Measurements from ENCODE around the gene TBX15.

The TBX15 gene

GRCh38 chr1:118985640-118986554, 2.2 kb downstream of the TBX15 start:
- TF ChIP-seq CTCF (IDR thresholded peaks at IDR 0.05; ENCODE audit: insufficient read depth, low read depth, low read length, missing control alignments) = no peak
- no peak overlapping the region for H3K4me3 ChIP-seq (ENCODE audit: low read depth, low read length)
- DNase-seq (ENCODE audit: low read depth) = no peak

GRCh38 chr1:118984722-118985639, 3.2 kb downstream of the TBX15 start:
- H3K4me3 ChIP-seq (ENCODE audit: low read depth, low read length) = no peak overlapping the region
- TF ChIP-seq CTCF (IDR thresholded peaks at IDR 0.05; ENCODE audit: insufficient read depth, low read depth, low read length, missing control alignments) = no peak
- DNase-seq (ENCODE audit: low read depth) = no peak

GRCh38 chr1:118984086-118984721, 3.9 kb downstream of the TBX15 start:
- H3K4me3 ChIP-seq (ENCODE audit: low read depth, low read length) = no peak overlapping the region
- no peak for DNase-seq (ENCODE audit: low read depth)
- no peak for TF ChIP-seq CTCF (IDR thresholded peaks at IDR 0.05; ENCODE audit: insufficient read depth, low read depth, low read length, missing control alignments)

GRCh38 chr1:118983558-118984041, 4.5 kb downstream of the TBX15 start:
- no peak for TF ChIP-seq CTCF (IDR thresholded peaks at IDR 0.05; ENCODE audit: insufficient read depth, low read depth, low read length, missing control alignments)
- no peak for DNase-seq (ENCODE audit: low read depth)
- no peak overlapping the region for H3K4me3 ChIP-seq (ENCODE audit: low read depth, low read length)

GRCh38 chr1:118982821-118983557, 5.2 kb downstream of the TBX15 start:
- TF ChIP-seq CTCF (IDR thresholded peaks at IDR 0.05; ENCODE audit: insufficient read depth, low read depth, low read length, missing control alignments) = no peak
- no peak for DNase-seq (ENCODE audit: low read depth)
- H3K4me3 ChIP-seq (ENCODE audit: low read depth, low read length) = no peak overlapping the region

GRCh38 chr1:118982266-118982665, 5.9 kb downstream of the TBX15 start:
- DNase-seq (ENCODE audit: low read depth) = no peak
- no peak overlapping the region for H3K4me3 ChIP-seq (ENCODE audit: low read depth, low read length)
- TF ChIP-seq CTCF (IDR thresholded peaks at IDR 0.05; ENCODE audit: insufficient read depth, low read depth, low read length, missing control alignments) = no peak
